CD14-positive monocyte (primary cell): ENCODE measurements around the gene DGKB. TPM values are rescaled to one million over a fixed set of nuclear protein-coding genes. Genes with fewer than 3 reads are reported as not detected.

ENCODE experiments used
- DNase-seq, 3 donors: peaks; one replicate each; pipeline ENCODE4 v3.0.0-alpha.2; 2011 to 2022
- H2AFZ ChIP-seq: 2 replicates; pipeline ENCODE4 v1.6.0; 2012; ENCODE audit warnings: mild to moderate bottlenecking, low read depth, low read length, inconsistent platforms; ENCODE audit not compliant: insufficient read depth, poor library complexity, severe bottlenecking
- H3K27ac ChIP-seq, 2 donors: 1 replicate in 1 of 2; 2 replicates in 1 of 2; pipeline ENCODE4 v1.5.1; 2012 to 2013; ENCODE audit warnings: low read length in 2 of 2, control low read depth in 1 of 2, inconsistent platforms in 1 of 2, low read depth in 1 of 2, mild to moderate bottlenecking in 1 of 2
- H3K27me3 ChIP-seq, 2 donors: one replicate each; pipeline versions ENCODE4 v1.6.0 to v1.6.1; 2011 to 2013; ENCODE audit warnings: low read length in 2 of 2; ENCODE audit not compliant: control insufficient read depth in 2 of 2, insufficient read depth in 2 of 2
- H3K36me3 ChIP-seq, 2 donors: replicated peaks in 1 of 2; 1 replicate in 1 of 2; 2 replicates in 1 of 2; pipeline versions ENCODE4 v1.5.1 to v1.6.1; 2012 to 2013; ENCODE audit warnings: low read length in 2 of 2, control low read depth in 1 of 2, inconsistent platforms in 1 of 2, mild to moderate bottlenecking in 1 of 2; ENCODE audit not compliant: insufficient read depth in 2 of 2, control insufficient read depth in 1 of 2
- H3K4me1 ChIP-seq, 2 donors: 1 replicate in 1 of 2; 2 replicates in 1 of 2; pipeline versions ENCODE4 v1.5.1 to v1.6.1; 2012 to 2013; ENCODE audit warnings: low read length in 2 of 2, control low read depth in 1 of 2, inconsistent platforms in 1 of 2, mild to moderate bottlenecking in 1 of 2, moderate library complexity in 1 of 2; ENCODE audit not compliant: insufficient read depth in 2 of 2, control insufficient read depth in 1 of 2
- H3K4me2 ChIP-seq: replicated peaks from 2 replicates; pipeline ENCODE3; 2012; ENCODE audit warnings: low read length, moderate library complexity, mild to moderate bottlenecking; ENCODE audit not compliant: poor library complexity, severe bottlenecking; ENCODE audit errors: extremely low read depth
- H3K4me3 ChIP-seq, 3 experiments: fragments of 200-600 bp in 1 of 3; sonication (generic) in 1 of 3; replicated peaks in 1 of 3; 1 replicate in 2 of 3; 2 replicates in 1 of 3; pipeline ENCODE4 v1.5.1; 2011 to 2013; ENCODE audit warnings: low read length in 3 of 3, mild to moderate bottlenecking in 3 of 3, control low read depth in 2 of 3, low read depth in 2 of 3, inconsistent platforms in 1 of 3, moderate library complexity in 1 of 3
- H3K79me2 ChIP-seq: 2 replicates; pipeline ENCODE4 v1.6.0; 2012; ENCODE audit warnings: mild to moderate bottlenecking, control low read depth, inconsistent platforms, low read length, moderate library complexity; ENCODE audit not compliant: insufficient read depth
- H3K9ac ChIP-seq: 2 replicates; pipeline ENCODE4 v1.6.0; 2017; ENCODE audit warnings: low read length, mild to moderate bottlenecking; ENCODE audit not compliant: insufficient read depth, poor library complexity, severe bottlenecking
- H3K9me3 ChIP-seq, 2 donors: replicated peaks in 1 of 2; 1 replicate in 1 of 2; 2 replicates in 1 of 2; pipeline versions ENCODE4 v1.5.1 to v1.6.1; 2012 to 2013; ENCODE audit warnings: low read length in 2 of 2, control low read depth in 1 of 2; ENCODE audit not compliant: control insufficient read depth in 1 of 2, insufficient read depth in 1 of 2
- H4K20me1 ChIP-seq: 2 replicates; pipeline ENCODE4 v1.6.0; 2012; ENCODE audit warnings: mild to moderate bottlenecking, low read length, control low read depth, moderate library complexity; ENCODE audit not compliant: insufficient read depth
- H3K27ac Mint-ChIP-seq, 7 donors: one replicate each; pipeline ENCODE4 v1.8.0; 2020; ENCODE audit warnings: mild to moderate bottlenecking in 7 of 7, mixed read lengths in 7 of 7, moderate library complexity in 6 of 7, inconsistent platforms in 2 of 7
- H3K27me3 Mint-ChIP-seq, 3 donors: one replicate each; pipeline ENCODE4 v1.8.0; 2021 to 2022; ENCODE audit warnings: low read depth in 3 of 3, mild to moderate bottlenecking in 3 of 3, mixed read lengths in 3 of 3, moderate library complexity in 3 of 3, inconsistent platforms in 1 of 3
- H3K36me3 Mint-ChIP-seq, 2 donors: one replicate each; pipeline ENCODE4 v1.8.0; 2020; ENCODE audit warnings: mixed read lengths in 2 of 2, inconsistent platforms in 1 of 2, mild to moderate bottlenecking in 1 of 2
- H3K4me1 Mint-ChIP-seq: one replicate; pipeline ENCODE4 v1.8.0; 2020; ENCODE audit warnings: mild to moderate bottlenecking, mixed read lengths
- H3K4me3 Mint-ChIP-seq, 2 donors: one replicate each; pipeline ENCODE4 v1.8.0; 2020; ENCODE audit warnings: mild to moderate bottlenecking in 2 of 2, mixed read lengths in 2 of 2, moderate library complexity in 1 of 2
- H3K9me3 Mint-ChIP-seq, 7 donors: one replicate each; pipeline ENCODE4 v1.8.0; 2020 to 2022; ENCODE audit warnings: mixed read lengths in 7 of 7, mild to moderate bottlenecking in 6 of 7, moderate library complexity in 6 of 7, inconsistent platforms in 2 of 7
- WGBS: methylation state at CpG from one replicate; pipeline ENCODE4 v1.1.5; 2013; ENCODE audit warnings: missing lambda C conversion rate; ENCODE audit not compliant: insufficient coverage; 5-methylcytosine and 5-hydroxymethylcytosine counted together
- intact Hi-C, 2 donors: fragments of 100-400 bp; cut with micrococcal nuclease; formaldehyde crosslinking; loops; one replicate each; pipeline versions ENCODE4 v1.15.0 to v1.15.1; 2023
- polyA plus RNA-seq, 3 donors: library from polyadenylated mRNA; depleted of rRNA in 1 of 3; unstranded in 2 of 3; stranded (reverse) in 1 of 3; fragments of 300-500 nt in 2 of 3; fragments of >200 nt in 1 of 3; fragmentation: Illumina TruSeq in 2 of 3; gene quantifications; 1 replicate in 2 of 3; 2 replicates in 1 of 3; pipeline ENCODE4 v1.2.3, GENCODE V29; 2012 to 2021
- TF ChIP-seq, protein P1 (sequence below): fragments of 200-600 bp; IDR thresholded peaks from one replicate; pipeline ENCODE4 v1.8.0; 2022; ENCODE audit warnings: antibody characterized with exemption, mild to moderate bottlenecking

The DGKB gene
- polyA plus RNA-seq, 3 donors: not detected

GRCh38 chr7:14740606-14741005 lies 161.9 kb downstream of the DGKB start:
- Mint-ChIP-seq H3K4me3 (no peak overlapping the region), H3K27ac (no peak overlapping the region), H3K36me3 (no peaks in the 10 kb centered on the region), H3K9me3 (peaks cover 6 to 23% (median 13%) of the 10 kb centered on the region in 7 donors), H3K27me3 (no peaks in the 10 kb centered on the region), H3K4me1 (no peaks in the 10 kb centered on the region)
- Histone ChIP-seq H3K27ac (no peak overlapping the region), H3K4me1 (no peaks in the 10 kb centered on the region), H4K20me1 (no peaks in the 10 kb centered on the region), H3K79me2 (no peaks in the 10 kb centered on the region), H3K9me3 (peaks cover 30 to 46% of the 10 kb centered on the region in 2 donors), H3K4me2 (no peak overlapping the region), H2AFZ (no peak overlapping the region), H3K4me3 (no peak overlapping the region), H3K9ac (no peak overlapping the region), H3K36me3 (no peaks in the 10 kb centered on the region), H3K27me3 (no peaks in the 10 kb centered on the region)
- intact Hi-C loops: no loop called here
- 67% methylated on average over 1 of the region's 4 CpGs for WGBS
- DNase-seq: no peak
- TF ChIP-seq, protein P1, sequence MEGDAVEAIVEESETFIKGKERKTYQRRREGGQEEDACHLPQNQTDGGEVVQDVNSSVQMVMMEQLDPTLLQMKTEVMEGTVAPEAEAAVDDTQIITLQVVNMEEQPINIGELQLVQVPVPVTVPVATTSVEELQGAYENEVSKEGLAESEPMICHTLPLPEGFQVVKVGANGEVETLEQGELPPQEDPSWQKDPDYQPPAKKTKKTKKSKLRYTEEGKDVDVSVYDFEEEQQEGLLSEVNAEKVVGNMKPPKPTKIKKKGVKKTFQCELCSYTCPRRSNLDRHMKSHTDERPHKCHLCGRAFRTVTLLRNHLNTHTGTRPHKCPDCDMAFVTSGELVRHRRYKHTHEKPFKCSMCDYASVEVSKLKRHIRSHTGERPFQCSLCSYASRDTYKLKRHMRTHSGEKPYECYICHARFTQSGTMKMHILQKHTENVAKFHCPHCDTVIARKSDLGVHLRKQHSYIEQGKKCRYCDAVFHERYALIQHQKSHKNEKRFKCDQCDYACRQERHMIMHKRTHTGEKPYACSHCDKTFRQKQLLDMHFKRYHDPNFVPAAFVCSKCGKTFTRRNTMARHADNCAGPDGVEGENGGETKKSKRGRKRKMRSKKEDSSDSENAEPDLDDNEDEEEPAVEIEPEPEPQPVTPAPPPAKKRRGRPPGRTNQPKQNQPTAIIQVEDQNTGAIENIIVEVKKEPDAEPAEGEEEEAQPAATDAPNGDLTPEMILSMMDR: no peak

DNA sequence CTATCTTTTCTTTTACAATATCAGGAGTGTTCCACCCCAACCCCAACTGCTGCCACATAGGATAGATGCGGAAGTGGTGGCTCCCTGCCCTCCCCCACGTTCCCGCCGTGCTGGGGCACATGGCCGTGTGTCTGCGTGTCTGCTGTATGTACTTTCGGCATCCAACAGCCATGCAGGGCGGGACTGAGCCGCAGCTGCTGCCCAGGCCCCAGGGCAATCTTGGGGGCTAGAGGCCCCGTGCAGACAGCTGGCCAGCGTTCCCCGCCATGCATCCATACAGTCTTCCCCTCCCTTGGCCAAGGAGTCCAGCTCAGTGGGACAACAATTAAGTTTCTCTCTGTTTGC lies 162.7 kb downstream of the DGKB start:
- no peak overlapping the region for H3K4me3 ChIP-seq
- Mint-ChIP-seq H3K27ac (no peak overlapping the region), H3K9me3 (peaks cover 6 to 21% (median 15%) of the 10 kb centered on the region in 7 donors), H3K36me3 (no peaks in the 10 kb centered on the region), H3K4me3 (no peak overlapping the region), H3K4me1 (no peaks in the 10 kb centered on the region), H3K27me3 (no peaks in the 10 kb centered on the region)
- H3K4me1 ChIP-seq: no peaks in the 10 kb centered on the region
- H4K20me1 ChIP-seq: no peaks in the 10 kb centered on the region
- H3K36me3 ChIP-seq: no peaks in the 10 kb centered on the region
- no peak for DNase-seq
- 90% methylated on average over 11 of the region's 12 CpGs for WGBS
- no peak overlapping the region for H3K9ac ChIP-seq
- H2AFZ ChIP-seq: no peak overlapping the region
- intact Hi-C loops: no loop called here
- H3K4me2 ChIP-seq: no peak overlapping the region
- peaks cover 23 to 40% of the 10 kb centered on the region in 2 donors for H3K9me3 ChIP-seq
- no peaks in the 10 kb centered on the region for H3K79me2 ChIP-seq
- H3K27ac ChIP-seq: no peak overlapping the region
- H3K27me3 ChIP-seq: no peaks in the 10 kb centered on the region
- TF ChIP-seq, protein P1: no peak
